Peyer's patch (tissue), 4 donors: Measurements from ENCODE around the gene PDCD2. TPM values are rescaled to one million over a fixed set of nuclear protein-coding genes. Genes with fewer than 3 reads are reported as not detected.
A peak's percentile ranks its signal among the peaks of the same experiment; 100 is the strongest.

Experiments
- DNase-seq, 3 donors: peaks; one replicate each; pipeline ENCODE4 v3.0.0-alpha.2; 2017 to 2019
- H3K27ac ChIP-seq, 4 donors: fragments of 200-600 bp; sonication (generic); one replicate each; pipeline ENCODE4 v1.5.1; 2016 to 2019
- H3K27me3 ChIP-seq, 2 donors: fragments of 200-600 bp; sonication (generic); one replicate each; pipeline ENCODE4 v1.5.1; 2019
- H3K36me3 ChIP-seq, 3 donors: fragments of 200-600 bp; sonication (generic); one replicate each; pipeline ENCODE4 v1.5.1; 2016 to 2019
- H3K4me1 ChIP-seq, 4 donors: fragments of 200-600 bp; sonication (generic); one replicate each; pipeline ENCODE4 v1.5.1; 2016 to 2019
- H3K4me3 ChIP-seq, 4 donors: fragments of 200-600 bp; sonication (generic); 1 replicate in 3 of 4; 2 replicates in 1 of 4; pipeline ENCODE4 v1.5.1; 2016 to 2019; ENCODE audit warnings: mild to moderate bottlenecking in 1 of 4
- H3K9me3 ChIP-seq, 4 donors: fragments of 200-600 bp; sonication (generic); one replicate each; pipeline ENCODE4 v1.5.1; 2016 to 2019; ENCODE audit warnings: mild to moderate bottlenecking in 1 of 4
- CTCF ChIP-seq, 6 experiments: fragments of 450-650 bp in 4 of 6; fragments of 200-600 bp in 2 of 6; sonication (generic) in 1 of 6; IDR thresholded peaks; one replicate each; pipeline ENCODE4 v1.5.1; 2017 to 2019; ENCODE audit warnings: antibody characterized with exemption in 6 of 6, mild to moderate bottlenecking in 3 of 6, moderate library complexity in 1 of 6
- POLR2A ChIP-seq, 2 donors: fragments of 450-650 bp; IDR thresholded peaks; one replicate each; pipeline ENCODE4 v1.5.1; 2017; ENCODE audit warnings: antibody characterized with exemption in 2 of 2, mild to moderate bottlenecking in 2 of 2, moderate library complexity in 2 of 2
- total RNA-seq, 4 donors: library from RNA; depleted of rRNA; stranded (reverse); fragments of >200 nt; gene quantifications; one replicate each; pipeline ENCODE4 v1.1.0, GENCODE V29; 2016

Gene PDCD2
- total RNA-seq, 4 donors from 2014 or later, result 47.0 to 65.0 (median 52.8) TPM

- Histone ChIP-seq H3K36me3 (peaks cover 0 to 65% (median 5%) of the 10 kb centered on the region in 3 donors), H3K4me1 (no peaks in the 10 kb centered on the region), H3K4me3 (no peak overlapping the region), H3K27ac (no peak overlapping the region), H3K9me3 (no peaks in the 10 kb centered on the region), H3K27me3 (no peaks in the 10 kb centered on the region)
- no peak for TF ChIP-seq POLR2A (IDR thresholded peaks at IDR 0.05)
- DNase-seq, result no peak
Measured at GRCh38 chr6:170575250-170575649, 9.2 kb downstream of the PDCD2 start.

DNA sequence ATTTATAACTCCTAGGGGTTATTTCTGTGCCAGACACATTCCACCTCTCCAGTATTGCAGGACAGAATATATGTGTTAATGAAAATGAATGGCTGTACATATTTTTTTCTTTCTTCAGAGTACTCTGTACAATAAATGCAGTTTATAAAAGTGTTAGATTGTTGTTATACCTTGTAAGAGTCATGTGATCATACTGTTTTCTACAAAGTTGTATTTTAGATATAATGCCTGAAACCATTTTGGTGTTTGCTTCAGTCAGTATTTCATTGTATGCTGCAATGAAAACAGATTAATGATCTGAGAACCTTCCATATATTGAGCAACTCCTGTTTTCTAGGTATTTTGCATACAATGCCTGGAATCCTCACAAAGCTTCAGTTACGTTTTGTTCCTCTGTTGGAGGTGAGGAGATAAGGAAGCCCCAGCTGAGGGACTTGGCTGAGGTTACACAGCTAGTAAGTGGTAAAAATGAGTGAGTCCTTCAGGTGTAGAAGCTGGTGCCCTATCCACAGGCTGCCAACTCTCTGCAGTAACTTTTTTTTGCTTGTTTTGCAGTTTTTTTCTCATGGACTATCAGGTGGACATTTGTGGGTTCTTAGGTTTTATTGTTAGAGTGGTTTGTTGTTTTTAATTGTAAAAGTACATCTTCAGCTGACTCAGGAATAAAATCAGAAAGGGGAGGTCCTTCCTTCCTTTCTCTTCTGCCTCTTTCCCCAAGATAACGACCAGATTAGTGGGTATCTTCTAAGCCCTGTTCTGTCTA is 11.6 kb downstream of the PDCD2 start:
- Histone ChIP-seq H3K27ac (no peak overlapping the region), H3K27me3 (no peaks in the 10 kb centered on the region), H3K4me1 (no peaks in the 10 kb centered on the region), H3K9me3 (no peaks in the 10 kb centered on the region), H3K4me3 (no peak overlapping the region), H3K36me3 (peaks cover 0 to 72% (median 5%) of the 10 kb centered on the region in 3 donors)
- DNase-seq, result no peak
- TF ChIP-seq CTCF (IDR thresholded peaks at IDR 0.05), result no peak
- TF ChIP-seq POLR2A (IDR thresholded peaks at IDR 0.05), result no peak

GRCh38 chr6:170564936-170565530 is 19.4 kb downstream of the PDCD2 start:
- no peaks in the 10 kb centered on the region for H3K9me3 ChIP-seq
- no peak for TF ChIP-seq POLR2A (IDR thresholded peaks at IDR 0.05)
- no peak for TF ChIP-seq CTCF (IDR thresholded peaks at IDR 0.05)
- peaks cover 0 to 87% (median 0%) of the 10 kb centered on the region in 3 donors for H3K36me3 ChIP-seq
- no peak for DNase-seq
- no peak overlapping the region for H3K27ac ChIP-seq
- no peaks in the 10 kb centered on the region for H3K4me1 ChIP-seq
- no peak overlapping the region for H3K4me3 ChIP-seq
- no peaks in the 10 kb centered on the region for H3K27me3 ChIP-seq

GRCh38 chr6:170561555-170561954 is 22.9 kb downstream of the PDCD2 start:
- H3K9me3 ChIP-seq, result no peaks in the 10 kb centered on the region
- H3K4me3 ChIP-seq, result no peak overlapping the region
- H3K27me3 ChIP-seq, result no peaks in the 10 kb centered on the region
- DNase-seq, result no peak
- H3K4me1 ChIP-seq, result no peaks in the 10 kb centered on the region
- TF ChIP-seq CTCF (IDR thresholded peaks at IDR 0.05), result no peak
- no peak for TF ChIP-seq POLR2A (IDR thresholded peaks at IDR 0.05)
- peaks cover 0 to 65% (median 0%) of the 10 kb centered on the region in 3 donors for H3K36me3 ChIP-seq
- no peak overlapping the region for H3K27ac ChIP-seq

DNA sequence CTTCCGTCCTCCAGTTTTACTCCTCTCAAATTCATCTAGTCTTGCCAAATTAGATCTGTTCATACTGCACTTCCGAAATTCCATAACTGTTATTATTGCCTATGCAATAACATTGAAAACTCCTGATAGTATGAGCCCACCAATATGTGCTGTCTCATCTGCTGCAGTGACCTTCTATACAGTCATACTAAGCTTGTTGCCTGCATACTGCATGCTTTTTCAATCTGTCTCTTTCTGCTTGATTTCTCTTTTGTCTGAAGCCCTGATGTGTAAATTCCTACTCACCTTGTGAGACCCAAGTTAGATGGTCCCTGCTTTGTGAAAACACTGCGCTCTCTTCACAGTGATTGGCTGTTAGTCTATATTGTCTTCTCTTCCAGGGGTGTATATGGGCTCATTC is 29.1 kb downstream of the PDCD2 start:
- Histone ChIP-seq H3K36me3 (peaks cover 0 to 6% (median 0%) of the 10 kb centered on the region in 3 donors), H3K4me3 (peak overlapping the region; percentile 62 to 85 (median 76)), H3K4me1 (peaks cover 0 to 34% (median 9%) of the 10 kb centered on the region in 4 donors), H3K9me3 (no peaks in the 10 kb centered on the region), H3K27ac (no peak overlapping the region), H3K27me3 (no peaks in the 10 kb centered on the region)
- DNase-seq, result no peak
- TF ChIP-seq CTCF (IDR thresholded peaks at IDR 0.05), result no peak
- no peak for TF ChIP-seq POLR2A (IDR thresholded peaks at IDR 0.05)

DNA sequence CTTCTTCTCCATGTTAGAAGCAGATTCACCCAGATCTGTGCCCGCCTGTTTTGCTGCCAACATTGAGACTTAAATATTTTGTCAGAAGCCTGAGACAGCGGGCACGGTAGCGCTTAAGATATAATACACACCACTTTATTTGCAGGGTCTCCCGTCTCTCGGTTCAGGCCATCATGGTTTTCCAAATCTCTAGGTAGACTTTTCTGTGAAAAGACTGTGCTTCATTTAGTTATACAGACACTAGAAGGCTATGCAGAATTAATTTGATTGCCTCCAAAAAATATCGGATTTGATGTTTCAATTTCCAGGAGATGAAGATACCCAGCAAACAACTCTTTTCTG is 29.7 kb downstream of the PDCD2 start:
- TF ChIP-seq POLR2A (IDR thresholded peaks at IDR 0.05), result no peak
- no peak for TF ChIP-seq CTCF (IDR thresholded peaks at IDR 0.05)
- no peak for DNase-seq
- H3K27me3 ChIP-seq, result no peaks in the 10 kb centered on the region
- H3K9me3 ChIP-seq, result no peaks in the 10 kb centered on the region
- peaks cover 0 to 12% (median 0%) of the 10 kb centered on the region in 3 donors for H3K36me3 ChIP-seq
- peak overlapping the region; percentile 62 to 85 (median 76) for H3K4me3 ChIP-seq
- H3K4me1 ChIP-seq, result peaks cover 0 to 40% (median 9%) of the 10 kb centered on the region in 4 donors
- peak overlapping the region; percentile 89 to 94 (median 92) for H3K27ac ChIP-seq
